CD8-positive, alpha-beta memory T cell (primary cell): ENCODE measurements around the gene AFAP1. TPM values are rescaled to one million over a fixed set of nuclear protein-coding genes. Genes with fewer than 3 reads are reported as not detected.

ENCODE experiments used
- CTCF ChIA-PET: fragments of 350-600 bp; sonication (Branson Sonifier 250); formaldehyde crosslinking; loops from one replicate; lab custom pipeline; 2021; ENCODE audit warnings: antibody characterized with exemption; lab: Charles Lee
- POLR2A ChIA-PET: fragments of 350-600 bp; sonication (Branson Sonifier 250); formaldehyde crosslinking; loops from one replicate; lab custom pipeline; 2021; ENCODE audit warnings: antibody characterized with exemption; lab: Charles Lee
- DNase-seq, 5 donors: peaks; one replicate each; pipeline versions ENCODE4 v3.0.0 to v3.0.0-alpha.2; 2020 to 2022; ENCODE audit warnings: mixed read lengths in 1 of 5
- H3K27ac ChIP-seq: one replicate; pipeline ENCODE4 v1.7.0; 2013; ENCODE audit warnings: low read depth, mild to moderate bottlenecking, low read length, moderate library complexity
- H3K27me3 ChIP-seq: 2 replicates; pipeline ENCODE4 v1.7.0; 2013; ENCODE audit warnings: low read length, mild to moderate bottlenecking; ENCODE audit not compliant: insufficient read depth, poor library complexity, severe bottlenecking
- H3K36me3 ChIP-seq: 2 replicates; pipeline ENCODE4 v1.7.0; 2013; ENCODE audit warnings: mild to moderate bottlenecking, low read length, moderate library complexity; ENCODE audit not compliant: insufficient read depth
- H3K4me1 ChIP-seq: 2 replicates; pipeline ENCODE4 v1.7.0; 2013; ENCODE audit warnings: mild to moderate bottlenecking, low read length, moderate library complexity; ENCODE audit not compliant: insufficient read depth
- H3K4me3 ChIP-seq: 2 replicates; pipeline ENCODE4 v1.7.0; 2013; ENCODE audit warnings: mild to moderate bottlenecking, low read length
- H3K9me3 ChIP-seq: 2 replicates; pipeline ENCODE4 v1.7.0; 2013; ENCODE audit warnings: mild to moderate bottlenecking, low read length
- H3K27ac Mint-ChIP-seq, 8 donors: one replicate each; pipeline ENCODE4 v1.8.0; 2020 to 2021; ENCODE audit warnings: mixed read lengths in 8 of 8, mild to moderate bottlenecking in 6 of 8, inconsistent platforms in 3 of 8, moderate library complexity in 3 of 8
- H3K27me3 Mint-ChIP-seq, 2 donors: one replicate each; pipeline ENCODE4 v1.8.0; 2020 to 2021; ENCODE audit warnings: mixed read lengths in 2 of 2, mild to moderate bottlenecking in 1 of 2, moderate library complexity in 1 of 2
- H3K36me3 Mint-ChIP-seq, 3 donors: one replicate each; pipeline ENCODE4 v1.8.0; 2020 to 2021; ENCODE audit warnings: mixed read lengths in 3 of 3, inconsistent platforms in 1 of 3, mild to moderate bottlenecking in 1 of 3
- H3K4me1 Mint-ChIP-seq, 3 donors: one replicate each; pipeline ENCODE4 v1.8.0; 2020 to 2021; ENCODE audit warnings: mixed read lengths in 3 of 3, inconsistent platforms in 1 of 3, mild to moderate bottlenecking in 1 of 3
- H3K4me3 Mint-ChIP-seq, 7 donors: one replicate each; pipeline ENCODE4 v1.8.0; 2020 to 2021; ENCODE audit warnings: mixed read lengths in 7 of 7, mild to moderate bottlenecking in 6 of 7, moderate library complexity in 4 of 7, inconsistent platforms in 2 of 7
- H3K9me3 Mint-ChIP-seq, 5 donors: one replicate each; pipeline ENCODE4 v1.8.0; 2020 to 2022; ENCODE audit warnings: mixed read lengths in 5 of 5, mild to moderate bottlenecking in 3 of 5, moderate library complexity in 2 of 5, inconsistent platforms in 1 of 5
- polyA plus RNA-seq: library from polyadenylated mRNA; unstranded; fragments of 300-500 nt; fragmentation: Illumina TruSeq; gene quantifications from one replicate; pipeline ENCODE4 v1.2.3, GENCODE V29; 2021
- total RNA-seq, 2 experiments: library from RNA; stranded (reverse); gene quantifications; one replicate each; pipeline ENCODE4 v1.2.3, GENCODE V29; 2021

Gene AFAP1
- total and polyA plus RNA-seq, 3 experiments from 2014 or later, result 2.3 to 19.9 (median 18.4) TPM

DNA sequence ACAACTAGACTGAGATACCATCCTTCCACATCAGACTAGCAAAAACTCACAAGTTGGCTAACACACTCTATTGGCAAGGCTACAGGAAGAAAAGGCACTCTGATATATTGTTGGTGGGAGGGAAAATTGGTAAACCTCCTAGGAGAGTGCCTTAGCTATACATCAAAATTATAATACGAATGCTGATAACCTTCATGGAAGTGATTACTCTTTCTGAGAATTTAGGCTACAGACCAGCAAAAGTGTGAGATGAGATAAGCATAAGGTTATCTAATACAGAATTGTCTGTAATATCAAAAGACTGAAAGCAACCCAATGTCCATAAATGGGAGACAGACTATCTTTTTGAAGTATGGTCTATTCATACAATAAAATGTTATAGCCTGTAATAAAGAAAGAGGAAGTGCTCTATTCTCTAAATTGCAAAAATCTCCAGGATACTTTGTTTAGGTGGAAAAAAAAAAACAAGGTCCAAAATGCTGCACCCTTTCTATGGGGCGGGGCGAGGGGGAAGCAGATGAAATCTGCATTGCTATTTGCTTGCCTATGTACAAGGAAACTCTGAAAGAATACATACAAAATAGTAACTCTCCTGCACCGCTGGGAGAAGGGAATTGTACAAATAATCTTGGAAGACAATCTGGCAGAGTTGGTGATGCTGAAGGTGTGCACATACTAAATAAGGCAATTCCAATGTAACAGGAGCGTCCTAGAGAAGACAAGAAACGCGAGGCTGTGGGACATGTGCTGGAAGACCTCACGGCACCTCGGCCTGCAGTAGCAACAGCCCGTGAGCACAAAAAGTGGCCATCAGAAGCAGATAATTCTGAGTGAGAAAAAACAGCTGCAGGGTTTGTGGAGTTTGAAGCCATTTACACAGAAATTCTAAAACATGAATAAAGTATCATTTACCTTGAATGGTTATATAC, 109.7 kb downstream of the AFAP1 start:
- peaks cover 8 to 12% (median 9%) of the 10 kb centered on the region in 3 donors for H3K36me3 Mint-ChIP-seq
- no peaks in the 10 kb centered on the region for H3K9me3 Mint-ChIP-seq
- Histone ChIP-seq H3K27ac (no peak overlapping the region), H3K4me1 (peaks cover 34% of the 10 kb centered on the region), H3K27me3 (no peaks in the 10 kb centered on the region), H3K4me3 (no peak overlapping the region), H3K9me3 (no peaks in the 10 kb centered on the region), H3K36me3 (no peaks in the 10 kb centered on the region)
- ChIA-PET POLR2A (no interaction called here), CTCF (interaction anchor here (2.3 kb wide), 1 partner anchor 25 kb away, joined by 12 read pairs; no protein-coding TSS in a partner anchor)
- H3K4me1 Mint-ChIP-seq, result peaks cover 49 to 70% (median 69%) of the 10 kb centered on the region in 3 donors
- no peak for DNase-seq
- H3K27ac Mint-ChIP-seq, result peak overlapping the region; percentile 48 to 97 (median 92)
- H3K4me3 Mint-ChIP-seq, result peak overlapping the region in 3 of 7 donors; percentile 3 to 86 (median 6)
- H3K27me3 Mint-ChIP-seq, result no peaks in the 10 kb centered on the region

DNA sequence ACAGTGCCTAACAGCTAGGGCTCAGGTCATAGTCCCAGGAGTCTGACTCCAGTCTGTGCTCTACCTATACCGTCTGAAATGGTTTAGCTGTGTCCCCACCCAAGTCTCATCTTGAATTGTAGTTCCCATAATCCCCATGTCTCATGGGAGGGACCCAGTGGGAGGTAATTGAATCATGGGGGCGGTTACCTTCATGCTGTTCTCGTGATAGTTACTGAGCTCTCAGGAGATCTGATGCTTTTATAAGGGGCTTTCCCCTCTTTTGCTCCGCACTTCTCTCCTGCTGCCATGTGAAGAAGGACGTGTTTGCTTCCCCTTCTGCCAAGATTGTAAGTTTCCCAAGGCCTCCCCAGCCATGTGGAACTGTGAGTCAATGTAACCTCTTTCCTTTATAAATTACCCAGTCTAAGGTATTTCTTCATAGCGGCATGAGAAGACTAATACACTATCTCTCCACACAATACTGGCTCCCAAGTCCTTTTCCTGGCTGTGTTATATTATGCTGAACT, 110.8 kb downstream of the AFAP1 start:
- no peak for DNase-seq
- Histone ChIP-seq H3K36me3 (no peaks in the 10 kb centered on the region), H3K4me1 (peaks cover 34% of the 10 kb centered on the region), H3K27ac (peak overlapping the region; percentile 45), H3K4me3 (peak overlapping the region; percentile 30), H3K9me3 (no peaks in the 10 kb centered on the region), H3K27me3 (no peaks in the 10 kb centered on the region)
- no peaks in the 10 kb centered on the region for H3K9me3 Mint-ChIP-seq
- ChIA-PET CTCF (interaction anchor here (0.8 to 2.8 kb wide), 3 partner anchors 14 to 24 kb away, joined by 4 to 25 read pairs (median 10); no protein-coding TSS in a partner anchor), POLR2A (interaction anchor here (1.1 kb wide), 1 partner anchor 111 kb away, joined by 7 read pairs; the partner anchor contains the start of gene AFAP1)
- H3K27ac Mint-ChIP-seq, result peak overlapping the region; percentile 44 to 97 (median 92)
- H3K4me3 Mint-ChIP-seq, result peak overlapping the region in 5 of 7 donors; percentile 63 to 86 (median 75)
- peaks cover 49 to 70% (median 69%) of the 10 kb centered on the region in 3 donors for H3K4me1 Mint-ChIP-seq
- H3K36me3 Mint-ChIP-seq, result peaks cover 4 to 10% (median 8%) of the 10 kb centered on the region in 3 donors
- peaks cover 0 to 2% of the 10 kb centered on the region in 2 donors for H3K27me3 Mint-ChIP-seq

DNA sequence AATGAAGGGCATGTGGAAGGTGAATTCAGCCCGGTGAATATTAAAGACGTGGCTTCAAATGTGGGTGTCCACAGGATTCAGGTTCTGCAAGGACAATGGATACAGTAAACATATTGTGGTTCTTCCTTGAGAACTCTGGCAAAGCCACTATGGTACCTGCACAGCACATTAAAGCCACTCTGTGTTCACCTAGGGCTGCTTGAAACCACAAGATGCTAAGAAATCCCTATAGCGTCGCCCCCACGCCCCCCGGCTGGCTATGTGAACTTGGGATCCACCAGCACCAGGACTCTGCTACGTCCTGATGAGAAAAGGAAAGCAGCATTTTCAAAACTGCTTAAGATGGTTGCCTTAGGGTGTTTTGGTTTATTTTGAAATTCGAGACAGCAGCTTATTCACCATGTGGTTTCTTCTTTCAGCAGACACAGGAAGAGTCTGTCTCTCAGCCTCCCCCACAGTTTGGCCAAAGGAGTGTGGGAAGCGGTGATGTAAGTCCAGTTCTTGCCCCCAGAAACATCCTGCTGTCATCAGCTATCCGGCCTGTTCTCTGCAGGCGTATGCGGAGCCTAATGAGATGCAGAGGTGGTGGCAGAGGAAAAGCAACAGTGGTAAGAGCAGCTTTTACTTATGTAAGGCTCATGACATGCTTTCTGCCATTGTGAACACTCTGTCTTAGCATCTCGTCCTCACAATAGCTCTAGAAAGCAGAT, 111.5 kb downstream of the AFAP1 start:
- peaks cover 48 to 68% (median 68%) of the 10 kb centered on the region in 3 donors for H3K4me1 Mint-ChIP-seq
- Histone ChIP-seq H3K4me1 (peaks cover 34% of the 10 kb centered on the region), H3K9me3 (no peaks in the 10 kb centered on the region), H3K27me3 (no peaks in the 10 kb centered on the region), H3K4me3 (peak overlapping the region; percentile 30), H3K27ac (peak overlapping the region; percentile 45), H3K36me3 (no peaks in the 10 kb centered on the region)
- H3K36me3 Mint-ChIP-seq, result peaks cover 2 to 10% (median 6%) of the 10 kb centered on the region in 3 donors
- peak overlapping the region; percentile 37 to 86 (median 73) for H3K4me3 Mint-ChIP-seq
- CTCF ChIA-PET, result interaction anchor here (0.8 to 2.8 kb wide), 4 partner anchors 14 to 26 kb away, joined by 4 to 25 read pairs (median 7); no protein-coding TSS in a partner anchor
- H3K9me3 Mint-ChIP-seq, result no peaks in the 10 kb centered on the region
- H3K27me3 Mint-ChIP-seq, result peaks cover 0 to 5% of the 10 kb centered on the region in 2 donors
- DNase-seq, result peak; percentile 23 to 87 (median 59)
- H3K27ac Mint-ChIP-seq, result peak overlapping the region; percentile 91 to 97 (median 92)
- POLR2A ChIA-PET, result interaction anchor here (0.6 to 1.1 kb wide), 3 partner anchors 16 to 112 kb away, joined by 6 to 7 read pairs (median 7); partner anchors contain the start of gene AFAP1

DNA sequence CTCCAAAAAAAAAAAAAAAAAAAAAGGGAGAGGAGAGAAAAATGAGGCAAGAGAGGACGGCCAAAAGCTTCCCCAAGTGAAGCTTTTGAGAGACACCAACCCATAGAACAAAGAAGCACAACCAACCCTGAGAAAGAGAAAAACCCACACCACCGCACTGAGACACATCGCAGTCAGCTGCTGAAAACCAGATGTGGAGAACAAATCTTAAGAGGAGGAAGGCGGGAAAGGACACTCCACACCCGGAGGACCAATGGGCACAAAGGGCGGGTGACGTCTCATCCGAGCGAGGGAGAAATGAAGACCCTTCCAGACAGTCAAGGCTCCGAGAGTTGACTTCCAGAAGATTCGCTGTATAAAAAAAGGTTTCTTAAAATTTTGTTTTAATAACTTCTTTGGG, 112.1 kb downstream of the AFAP1 start:
- Histone ChIP-seq H3K4me1 (peaks cover 34% of the 10 kb centered on the region), H3K36me3 (no peaks in the 10 kb centered on the region), H3K27ac (peak overlapping the region; percentile 45), H3K9me3 (no peaks in the 10 kb centered on the region), H3K4me3 (peak overlapping the region; percentile 30), H3K27me3 (no peaks in the 10 kb centered on the region)
- peak overlapping the region; percentile 91 to 97 (median 92) for H3K27ac Mint-ChIP-seq
- CTCF ChIA-PET, result interaction anchor here (1.0 to 2.8 kb wide), 4 partner anchors 17 to 47 kb away, joined by 3 to 25 read pairs (median 7); no protein-coding TSS in a partner anchor
- H3K4me3 Mint-ChIP-seq, result peak overlapping the region in 6 of 7 donors; percentile 63 to 86 (median 74)
- H3K27me3 Mint-ChIP-seq, result peaks cover 0 to 5% of the 10 kb centered on the region in 2 donors
- peaks cover 46 to 63% (median 62%) of the 10 kb centered on the region in 3 donors for H3K4me1 Mint-ChIP-seq
- H3K36me3 Mint-ChIP-seq, result peaks cover 0 to 7% (median 4%) of the 10 kb centered on the region in 3 donors
- POLR2A ChIA-PET, result interaction anchor here (0.6 to 0.7 kb wide), 3 partner anchors 16 to 39 kb away, joined by 3 to 7 read pairs (median 6); no protein-coding TSS in a partner anchor
- no peak for DNase-seq
- H3K9me3 Mint-ChIP-seq, result no peaks in the 10 kb centered on the region

DNA sequence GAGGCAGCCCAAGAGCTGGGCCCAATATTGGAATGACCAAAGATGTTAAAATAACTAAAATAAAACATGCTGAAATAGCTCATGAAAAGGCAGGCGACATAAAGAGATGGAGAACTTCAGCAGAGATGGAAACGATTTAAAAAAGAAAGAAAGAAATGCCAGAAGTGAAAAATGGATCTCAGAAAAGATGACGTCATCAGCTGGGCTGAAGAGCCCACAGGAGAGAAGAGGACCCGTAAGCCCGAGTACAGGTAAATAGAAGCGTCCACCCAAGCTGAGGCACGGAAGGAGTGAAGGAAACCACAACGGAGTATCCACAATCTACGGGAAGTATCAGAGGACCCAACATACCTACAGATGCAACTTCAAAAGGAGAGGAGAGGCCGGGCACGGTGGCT, 112.8 kb downstream of the AFAP1 start:
- Histone ChIP-seq H3K27me3 (no peaks in the 10 kb centered on the region), H3K4me3 (no peak overlapping the region), H3K9me3 (no peaks in the 10 kb centered on the region), H3K4me1 (peaks cover 34% of the 10 kb centered on the region), H3K36me3 (no peaks in the 10 kb centered on the region), H3K27ac (no peak overlapping the region)
- DNase-seq, result no peak
- Mint-ChIP-seq H3K4me1 (peaks cover 44 to 59% (median 57%) of the 10 kb centered on the region in 3 donors), H3K4me3 (peak overlapping the region in 5 of 7 donors; percentile 19 to 59 (median 36)), H3K27ac (peak overlapping the region in 6 of 8 donors; percentile 19 to 91 (median 74)), H3K9me3 (no peaks in the 10 kb centered on the region), H3K27me3 (peaks cover 0 to 5% of the 10 kb centered on the region in 2 donors), H3K36me3 (peaks cover 0 to 7% (median 4%) of the 10 kb centered on the region in 3 donors)
- ChIA-PET POLR2A (interaction anchor here (0.6 kb wide), 2 partner anchors 39 to 117 kb away, joined by 3 read pairs; no protein-coding TSS in a partner anchor), CTCF (interaction anchor here (1.0 to 2.8 kb wide), 4 partner anchors 17 to 48 kb away, joined by 3 to 25 read pairs (median 7); no protein-coding TSS in a partner anchor)

DNA sequence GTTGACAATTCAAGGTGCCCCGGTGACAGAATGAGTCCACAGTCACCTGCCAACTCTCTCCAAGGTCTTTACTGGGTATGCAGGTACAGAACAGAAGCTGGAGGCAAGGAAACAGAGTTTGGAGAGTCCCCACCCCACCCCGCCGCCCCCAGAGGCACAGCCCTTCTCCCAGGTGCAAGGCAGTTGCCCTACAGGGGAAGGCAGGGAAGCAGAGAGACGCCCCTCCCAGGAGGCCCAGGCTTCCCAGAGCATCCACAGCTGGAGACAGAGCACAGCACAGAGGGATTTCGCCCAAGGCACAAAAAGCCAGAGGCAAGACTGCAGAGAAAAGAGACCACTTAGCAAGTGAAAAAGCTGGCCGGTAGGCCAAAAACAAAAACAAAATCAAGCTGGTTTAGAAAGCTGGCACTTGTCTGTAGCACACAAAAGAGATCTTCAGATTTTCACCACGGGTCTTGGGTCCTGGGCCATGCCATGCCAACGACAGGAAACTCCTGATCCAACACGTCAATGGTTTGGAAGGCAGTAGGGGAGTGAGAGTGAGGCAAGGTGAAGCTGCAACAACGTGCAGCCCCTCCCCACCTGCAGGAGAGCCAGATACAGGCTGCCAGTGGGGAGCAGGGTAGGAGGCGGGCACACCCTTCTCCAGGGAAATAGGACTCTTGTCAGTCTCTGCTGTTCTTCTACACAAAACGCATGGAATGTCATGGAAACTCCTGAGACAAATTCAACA, 113.3 kb downstream of the AFAP1 start:
- Mint-ChIP-seq H3K9me3 (no peaks in the 10 kb centered on the region), H3K27ac (peak overlapping the region in 7 of 8 donors; percentile 19 to 91 (median 79)), H3K27me3 (peaks cover 0 to 5% of the 10 kb centered on the region in 2 donors), H3K4me1 (peaks cover 38 to 55% (median 53%) of the 10 kb centered on the region in 3 donors), H3K4me3 (peak overlapping the region in 3 of 7 donors; percentile 19 to 36 (median 34)), H3K36me3 (peaks cover 0 to 5% (median 4%) of the 10 kb centered on the region in 3 donors)
- DNase-seq, result no peak
- Histone ChIP-seq H3K4me1 (peaks cover 29% of the 10 kb centered on the region), H3K4me3 (no peak overlapping the region), H3K36me3 (no peaks in the 10 kb centered on the region), H3K27ac (no peak overlapping the region), H3K9me3 (no peaks in the 10 kb centered on the region), H3K27me3 (no peaks in the 10 kb centered on the region)
- POLR2A ChIA-PET, result interaction anchor here (0.6 to 0.7 kb wide), 2 partner anchors 15 to 117 kb away, joined by 3 to 4 read pairs; no protein-coding TSS in a partner anchor
- CTCF ChIA-PET, result interaction anchor here (1.0 to 2.8 kb wide), 4 partner anchors 18 to 49 kb away, joined by 3 to 25 read pairs (median 7); no protein-coding TSS in a partner anchor
